ENCODE measurements around the gene GRIP2.

Gene GRIP2

GRCh38 chr3:14466179-14466903 lies 73.8 kb downstream of the GRIP2 start:
- no peak for DNase-seq (ENCODE audit: low spot score)

GRCh38 chr3:14465425-14465824 lies 74.7 kb downstream of the GRIP2 start:
- no peak for DNase-seq (ENCODE audit: low spot score)

GRCh38 chr3:14464521-14464920 lies 75.6 kb downstream of the GRIP2 start:
- DNase-seq (ENCODE audit: low spot score): no peak

- no peak for DNase-seq (ENCODE audit: low spot score)
Measured at GRCh38 chr3:14464141-14464465, 76.0 kb downstream of the GRIP2 start.

- DNase-seq (ENCODE audit: low spot score): no peak
Measured at GRCh38 chr3:14463330-14464140, 76.6 kb downstream of the GRIP2 start.

GRCh38 chr3:14462738-14463137 lies 77.4 kb downstream of the GRIP2 start:
- DNase-seq (ENCODE audit: low spot score): no peak

GRCh38 chr3:14461748-14462324 lies 78.3 kb downstream of the GRIP2 start:
- peak; percentile 80 for DNase-seq (ENCODE audit: low spot score)

- DNase-seq (ENCODE audit: low spot score): no peak
Measured at GRCh38 chr3:14461006-14461747, 79.0 kb downstream of the GRIP2 start.

GRCh38 chr3:14460342-14461005 lies 79.7 kb downstream of the GRIP2 start:
- peak; percentile 86 for DNase-seq (ENCODE audit: low spot score)

GRCh38 chr3:14459787-14460186 lies 80.4 kb downstream of the GRIP2 start:
- no peak for DNase-seq (ENCODE audit: low spot score)

- DNase-seq (ENCODE audit: low spot score): no peak
Measured at GRCh38 chr3:14459384-14459783, 80.8 kb downstream of the GRIP2 start.

- DNase-seq (ENCODE audit: low spot score): no peak
Measured at GRCh38 chr3:14458434-14459275, 81.5 kb downstream of the GRIP2 start.

- no peak for DNase-seq (ENCODE audit: low spot score)
Measured at GRCh38 chr3:14457999-14458398, 82.1 kb downstream of the GRIP2 start.

- DNase-seq (ENCODE audit: low spot score): no peak
Measured at GRCh38 chr3:14457481-14457880, 82.7 kb downstream of the GRIP2 start.

- DNase-seq (ENCODE audit: low spot score): no peak
Measured at GRCh38 chr3:14456794-14457193, 83.3 kb downstream of the GRIP2 start.

GRCh38 chr3:14455571-14456317 lies 84.4 kb downstream of the GRIP2 start:
- no peak for DNase-seq (ENCODE audit: low spot score)

- DNase-seq (ENCODE audit: low spot score): no peak
Measured at GRCh38 chr3:14454639-14455310, 85.4 kb downstream of the GRIP2 start.

GRCh38 chr3:14453876-14454638 lies 86.1 kb downstream of the GRIP2 start:
- DNase-seq (ENCODE audit: low spot score): no peak

Measured in AG08396 (cell line).